ENCODE data around the gene BTNL8. TPM values are rescaled to one million over a fixed set of nuclear protein-coding genes. Genes with fewer than 3 reads are reported as not detected.

BTNL8 gene
- total RNA-seq, 1 donor, result not detected

- H3K27me3 ChIP-seq (ENCODE audit: insufficient read depth, low read length), result no peaks in the 10 kb centered on the region
- no peaks in the 10 kb centered on the region for H3K36me3 ChIP-seq (ENCODE audit: insufficient read depth, low read length)
- TF ChIP-seq CTCF (IDR thresholded peaks at IDR 0.05; ENCODE audit: extremely low read depth, low read depth, low read length), result no peak
- H4K20me1 ChIP-seq (ENCODE audit: insufficient read depth, low read length), result no peaks in the 10 kb centered on the region
- no peaks in the 10 kb centered on the region for H3K4me1 ChIP-seq (ENCODE audit: insufficient read depth, low read length)
- peak; percentile 27 for DNase-seq (ENCODE audit: insufficient read length, low spot score, missing footprints)
- no peaks in the 10 kb centered on the region for H3K79me2 ChIP-seq (ENCODE audit: insufficient read depth, low read length)
- no peak overlapping the region for H2AFZ ChIP-seq (ENCODE audit: low read length)
- no peaks in the 10 kb centered on the region for H3K9me3 ChIP-seq (ENCODE audit: low read depth, low read length)
- H3K27ac ChIP-seq (ENCODE audit: low read depth, low read length), result no peak overlapping the region
- H3K4me3 ChIP-seq (ENCODE audit: insufficient read depth, low read length), result no peak overlapping the region
- H3K4me2 ChIP-seq (ENCODE audit: insufficient read depth, low read length), result no peak overlapping the region
Observed at GRCh38 chr5:180975338-180975737, 76.4 kb downstream of the BTNL8 start.

- TF ChIP-seq CTCF (IDR thresholded peaks at IDR 0.05; ENCODE audit: extremely low read depth, low read depth, low read length), result no peak
Observed at GRCh38 chr5:180976518-180976917, 77.6 kb downstream of the BTNL8 start.

GRCh38 chr5:180977852-180978251, 78.9 kb downstream of the BTNL8 start:
- Histone ChIP-seq H3K4me1 (ENCODE audit: insufficient read depth, low read length) (no peaks in the 10 kb centered on the region), H3K27me3 (ENCODE audit: insufficient read depth, low read length) (no peaks in the 10 kb centered on the region), H3K4me3 (ENCODE audit: insufficient read depth, low read length) (no peak overlapping the region), H3K79me2 (ENCODE audit: insufficient read depth, low read length) (no peaks in the 10 kb centered on the region), H4K20me1 (ENCODE audit: insufficient read depth, low read length) (no peaks in the 10 kb centered on the region), H3K9me3 (ENCODE audit: low read depth, low read length) (no peaks in the 10 kb centered on the region), H2AFZ (ENCODE audit: low read length) (no peak overlapping the region), H3K27ac (ENCODE audit: low read depth, low read length) (no peak overlapping the region), H3K36me3 (ENCODE audit: insufficient read depth, low read length) (no peaks in the 10 kb centered on the region), H3K4me2 (ENCODE audit: insufficient read depth, low read length) (no peak overlapping the region)
- no peak for TF ChIP-seq CTCF (IDR thresholded peaks at IDR 0.05; ENCODE audit: extremely low read depth, low read depth, low read length)
- no peak for DNase-seq (ENCODE audit: insufficient read length, low spot score, missing footprints)

More at GRCh38 chr5:180976518-180976917, 77.6 kb downstream of the BTNL8 start:
- Histone ChIP-seq H3K4me2 (ENCODE audit: insufficient read depth, low read length) (no peak overlapping the region), H2AFZ (ENCODE audit: low read length) (no peak overlapping the region), H3K27ac (ENCODE audit: low read depth, low read length) (no peak overlapping the region), H3K36me3 (ENCODE audit: insufficient read depth, low read length) (no peaks in the 10 kb centered on the region), H3K27me3 (ENCODE audit: insufficient read depth, low read length) (no peaks in the 10 kb centered on the region), H3K79me2 (ENCODE audit: insufficient read depth, low read length) (no peaks in the 10 kb centered on the region), H3K4me1 (ENCODE audit: insufficient read depth, low read length) (no peaks in the 10 kb centered on the region), H3K4me3 (ENCODE audit: insufficient read depth, low read length) (no peak overlapping the region), H3K9me3 (ENCODE audit: low read depth, low read length) (no peaks in the 10 kb centered on the region), H4K20me1 (ENCODE audit: insufficient read depth, low read length) (no peaks in the 10 kb centered on the region)
- DNase-seq (ENCODE audit: insufficient read length, low spot score, missing footprints), result no peak

- Histone ChIP-seq H3K27ac (ENCODE audit: low read depth, low read length) (no peak overlapping the region), H3K27me3 (ENCODE audit: insufficient read depth, low read length) (no peaks in the 10 kb centered on the region), H2AFZ (ENCODE audit: low read length) (no peak overlapping the region), H3K79me2 (ENCODE audit: insufficient read depth, low read length) (no peaks in the 10 kb centered on the region), H3K4me3 (ENCODE audit: insufficient read depth, low read length) (no peak overlapping the region), H3K4me2 (ENCODE audit: insufficient read depth, low read length) (no peak overlapping the region), H3K4me1 (ENCODE audit: insufficient read depth, low read length) (no peaks in the 10 kb centered on the region), H4K20me1 (ENCODE audit: insufficient read depth, low read length) (no peaks in the 10 kb centered on the region), H3K36me3 (ENCODE audit: insufficient read depth, low read length) (no peaks in the 10 kb centered on the region), H3K9me3 (ENCODE audit: low read depth, low read length) (no peaks in the 10 kb centered on the region)
- TF ChIP-seq CTCF (IDR thresholded peaks at IDR 0.05; ENCODE audit: extremely low read depth, low read depth, low read length), result no peak
- no peak for DNase-seq (ENCODE audit: insufficient read length, low spot score, missing footprints)
Observed at GRCh38 chr5:180982008-180982741, 83.2 kb downstream of the BTNL8 start.

All from osteoblast (primary cell).